HG02642 (cell line): ENCODE measurements around the gene PPP3CA.
"Not testable (repeated sequence)": the region's sequence is repeated elsewhere in the genome, so short reads cannot be mapped to it uniquely, and the experiment has no call there.

Experiments used
- ATAC-seq: cut with Tn5 transposase; IDR thresholded peaks from one replicate; pipeline ENCODE4 v1.9.1; 2021; ENCODE audit warnings: mild to moderate bottlenecking; ENCODE audit not compliant: unreplicated experiment, poor library complexity

Gene PPP3CA

DNA sequence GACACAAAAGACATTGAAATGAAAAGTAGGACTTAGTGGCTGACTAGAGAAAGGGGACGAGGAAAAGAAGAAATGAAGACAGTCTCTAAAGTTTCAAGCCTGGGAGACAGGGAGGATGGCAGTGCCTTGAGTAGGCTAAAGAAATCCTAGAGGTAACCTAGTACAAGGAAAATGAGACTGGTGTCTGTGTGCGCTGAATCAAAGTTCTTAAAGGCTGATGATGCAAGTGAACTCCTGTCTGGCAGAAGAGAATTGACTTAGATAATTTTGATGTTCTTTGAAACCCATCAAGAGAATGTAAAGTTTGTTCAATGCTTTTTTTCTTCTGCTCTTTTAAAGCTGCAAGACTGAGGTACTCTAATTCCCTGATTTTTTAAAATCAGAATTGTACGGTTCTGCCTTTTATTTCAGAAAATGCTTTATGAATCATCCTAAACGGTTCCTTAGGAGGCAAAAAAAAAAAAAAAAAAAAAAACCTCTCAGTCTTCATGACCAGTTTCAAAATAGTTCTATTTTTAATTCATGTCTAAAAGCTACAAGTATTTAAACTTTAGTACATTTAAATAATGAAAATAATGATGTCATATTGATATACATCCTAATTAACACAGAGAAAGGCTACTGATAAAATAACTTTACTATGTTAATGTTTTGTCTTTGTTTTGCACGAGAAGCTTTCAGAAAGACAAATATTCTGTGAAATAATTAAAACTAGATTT lies 189.8 kb downstream of the PPP3CA start:
- ATAC-seq: no peak

- peak; percentile 43 for ATAC-seq
Observed at GRCh38 chr4:101156619-101157310, 190.6 kb downstream of the PPP3CA start.

DNA sequence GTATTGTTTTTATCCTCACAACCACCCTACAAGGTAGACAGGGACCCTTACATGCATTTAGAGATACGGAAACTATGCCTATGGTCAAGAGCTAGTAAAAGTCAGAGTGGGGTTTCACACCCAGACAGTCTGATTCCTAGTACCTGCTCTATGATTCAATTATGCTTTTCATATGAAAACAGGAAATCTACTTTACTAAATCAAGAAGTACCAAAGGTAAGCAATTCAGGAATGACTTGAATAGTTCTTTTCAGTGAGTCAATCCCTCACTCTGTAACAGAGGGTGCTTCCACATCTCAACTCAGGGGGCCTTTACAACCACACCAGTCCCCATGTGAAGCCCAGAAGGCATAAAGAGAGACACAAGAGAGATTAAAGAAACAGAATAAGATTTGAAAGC lies 191.4 kb downstream of the PPP3CA start:
- no peak for ATAC-seq

DNA sequence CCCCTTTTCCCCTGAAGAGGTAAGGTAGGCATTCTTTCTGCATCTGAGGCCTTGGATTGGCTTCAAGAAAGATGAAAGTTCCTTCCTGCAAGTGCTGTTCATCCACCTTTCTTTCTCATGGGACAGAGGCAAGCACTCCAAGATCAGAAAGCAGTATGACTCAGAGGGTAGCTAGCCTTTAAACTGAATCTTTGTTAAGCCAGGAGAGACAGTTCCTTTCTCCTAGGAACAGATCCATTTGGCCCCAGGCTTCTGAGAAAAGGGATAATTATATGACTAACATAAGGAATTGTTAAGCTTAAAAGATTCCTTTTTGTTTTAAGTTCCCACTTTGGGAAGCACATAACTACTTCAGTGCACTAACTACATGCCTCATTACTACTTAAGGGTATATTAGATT lies 192.0 kb downstream of the PPP3CA start:
- ATAC-seq: no peak

DNA sequence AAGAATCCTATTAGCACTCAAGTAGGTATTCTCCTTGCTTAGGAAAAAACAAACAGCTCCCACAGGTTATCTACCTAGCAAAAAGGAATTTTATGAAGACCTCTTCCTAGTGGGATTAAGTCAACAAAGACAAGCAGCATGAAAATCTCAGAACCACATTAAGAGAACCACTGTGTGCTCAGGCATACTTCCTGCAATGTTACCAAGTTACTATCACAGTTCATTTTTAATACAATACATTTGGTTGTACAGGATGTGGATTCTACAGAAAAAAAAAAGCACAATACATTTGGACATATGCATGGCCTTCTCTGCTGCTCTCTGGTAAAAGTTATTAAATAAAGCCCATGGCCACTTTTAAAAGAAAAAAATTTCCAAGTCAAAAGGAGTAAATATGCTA lies 193.7 kb downstream of the PPP3CA start:
- no peak for ATAC-seq

DNA sequence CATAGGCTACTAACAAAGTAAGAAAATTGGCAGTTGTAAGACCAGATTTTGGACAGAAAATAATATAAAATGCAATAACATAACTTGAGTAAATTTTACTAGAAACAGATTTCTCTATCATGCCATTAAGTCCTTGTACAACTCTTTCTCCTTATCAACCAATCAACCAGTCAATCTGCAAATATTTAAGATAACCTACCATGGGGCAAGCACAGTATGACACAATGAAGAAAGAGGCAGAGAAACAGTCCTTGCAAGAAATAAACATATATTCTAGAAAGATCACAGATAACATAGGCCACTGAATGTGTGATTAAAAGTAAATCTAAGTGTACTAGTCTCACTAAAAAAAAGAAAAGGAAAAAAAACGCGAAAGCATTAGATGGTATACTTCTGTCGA lies 194.8 kb downstream of the PPP3CA start:
- no peak for ATAC-seq

DNA sequence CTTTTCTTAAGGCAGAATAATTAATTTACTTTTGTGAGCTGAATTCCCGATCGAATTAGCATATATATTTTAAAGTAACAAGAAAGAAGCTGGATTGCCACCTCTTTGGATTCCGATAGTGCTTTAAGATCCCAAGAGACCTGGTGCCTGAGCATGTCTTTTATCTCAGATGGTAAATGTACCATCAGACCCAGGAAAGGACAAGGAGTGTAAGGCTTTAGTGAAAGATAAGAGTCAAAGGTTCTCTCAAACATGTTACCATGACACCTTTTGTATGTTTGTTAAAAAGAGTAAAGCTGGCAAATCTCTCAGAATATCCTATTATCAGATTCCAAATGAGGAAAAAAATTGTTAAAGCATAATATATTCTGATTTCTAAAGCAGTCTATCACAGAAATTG lies 198.8 kb downstream of the PPP3CA start:
- ATAC-seq: no peak

- no peak for ATAC-seq
Observed at GRCh38 chr4:101147283-101147682, 200.0 kb downstream of the PPP3CA start.

DNA sequence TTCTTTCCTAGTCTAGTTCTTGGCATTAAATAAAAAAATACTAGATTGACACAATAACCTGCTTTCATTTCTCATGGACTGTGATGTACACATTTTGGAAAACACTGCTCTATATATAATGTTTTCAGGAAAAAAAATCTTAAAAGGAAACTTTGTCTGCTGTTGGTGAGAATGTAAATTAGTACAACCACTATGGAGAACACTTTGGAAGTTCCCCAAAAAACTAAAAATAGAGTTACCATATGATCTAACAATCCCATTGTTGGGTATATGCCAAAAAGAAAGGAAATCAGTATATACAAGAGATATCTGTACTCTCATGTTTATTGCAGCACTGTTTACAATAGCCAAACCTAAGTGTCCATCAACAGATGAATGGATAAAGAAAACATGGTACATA lies 202.3 kb downstream of the PPP3CA start:
- ATAC-seq: no peak

DNA sequence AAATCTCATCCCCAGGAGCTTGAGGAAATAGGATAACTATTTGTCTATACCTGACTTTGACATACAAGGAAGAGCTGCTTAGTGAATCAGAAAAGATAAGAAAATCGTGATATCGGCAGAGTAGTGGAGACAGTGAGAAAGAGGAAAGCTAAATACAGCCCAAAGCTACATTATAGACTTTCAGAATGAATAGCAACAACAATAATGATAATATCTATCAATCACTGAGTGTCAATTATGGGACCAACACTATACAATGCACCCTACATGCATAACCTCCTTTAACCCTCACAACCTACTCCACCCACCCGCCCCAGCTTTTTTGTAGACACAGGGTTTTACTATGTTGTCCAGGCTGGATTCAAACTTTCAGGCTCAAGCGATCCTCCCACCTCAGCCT lies 205.1 kb downstream of the PPP3CA start:
- no peak for ATAC-seq

DNA sequence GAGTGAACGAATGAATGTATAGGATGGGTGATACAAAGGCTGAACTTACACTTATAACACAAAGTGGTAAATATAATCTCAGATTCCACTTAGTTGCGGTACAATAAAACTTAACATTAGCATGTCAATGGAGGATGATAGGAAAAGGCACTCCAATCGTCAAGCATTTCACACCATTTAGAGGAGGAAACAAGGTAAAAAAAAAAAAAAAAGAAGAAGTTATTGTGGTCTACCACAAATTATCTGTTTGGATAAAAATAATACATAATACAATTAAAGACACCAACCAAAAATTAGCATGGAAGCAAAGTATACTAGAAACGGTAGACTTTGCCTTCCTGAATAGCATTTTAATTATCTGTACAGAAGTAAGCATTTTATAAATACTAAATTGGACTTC lies 205.5 kb downstream of the PPP3CA start:
- ATAC-seq: no peak

DNA sequence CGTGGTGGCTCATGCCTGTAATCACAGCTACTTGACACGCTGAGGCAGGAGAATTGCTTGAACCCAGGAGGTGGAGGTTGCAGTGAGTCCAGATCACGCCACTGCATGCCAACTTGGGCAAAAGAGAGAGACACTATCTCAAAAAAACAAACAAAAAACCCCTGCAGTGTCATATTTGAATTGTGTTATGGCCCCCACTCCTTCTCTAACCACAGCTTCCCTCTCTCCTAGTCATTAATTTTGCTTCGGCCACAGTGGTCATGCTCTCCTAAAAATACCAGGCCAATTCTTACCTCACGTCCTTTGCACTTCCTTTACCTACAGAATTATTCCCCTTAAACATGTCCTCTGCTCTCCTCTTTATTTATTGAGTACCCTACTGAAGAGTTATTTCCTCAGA lies 206.1 kb downstream of the PPP3CA start:
- ATAC-seq: peak; percentile 50

GRCh38 chr4:101140228-101140627 lies 207.1 kb downstream of the PPP3CA start:
- no peak for ATAC-seq

DNA sequence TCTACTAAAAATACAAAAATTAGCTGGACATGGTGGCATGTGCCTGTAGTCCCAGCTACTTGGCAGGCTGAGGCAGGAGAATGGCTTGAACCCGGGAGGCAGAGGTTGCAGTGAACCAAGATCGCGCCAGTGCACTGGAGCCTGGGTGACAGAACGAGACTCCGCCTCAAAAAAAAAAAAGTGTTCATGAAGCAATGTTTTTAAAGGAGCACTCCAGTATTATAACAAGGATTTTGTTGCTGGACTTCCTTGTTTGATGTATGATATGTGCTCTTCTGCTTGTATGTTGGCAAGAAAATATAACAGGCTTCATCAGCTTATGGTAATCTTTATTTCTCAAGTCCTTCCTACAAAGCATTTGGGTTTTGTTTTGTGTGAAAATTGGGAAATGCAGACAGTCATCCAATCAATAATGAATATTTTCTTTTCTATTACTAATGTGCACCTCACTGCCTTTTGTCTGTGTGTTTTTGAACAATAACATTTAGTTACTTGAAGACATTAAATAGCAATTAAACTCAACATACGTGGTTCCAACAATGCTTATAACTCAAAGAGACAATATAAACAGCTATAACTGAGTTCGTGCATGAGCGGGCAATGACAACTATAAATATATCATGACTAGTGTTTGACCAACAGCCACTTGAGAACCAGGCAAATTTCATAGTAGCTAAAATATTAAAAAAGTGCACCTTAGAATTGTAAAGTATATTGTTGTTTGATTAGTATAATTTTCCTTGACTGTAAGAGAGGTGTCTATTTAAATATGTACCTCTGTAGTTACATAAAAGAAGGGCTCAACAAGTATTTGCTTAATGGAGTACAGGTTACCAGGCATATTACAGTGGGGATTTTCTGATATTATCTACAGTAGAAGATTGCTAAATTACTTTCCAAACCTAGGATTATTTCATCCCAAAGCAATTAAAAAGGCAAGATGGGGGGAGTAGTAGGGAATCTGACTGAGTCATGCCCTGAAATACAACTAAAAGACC lies 210.7 kb downstream of the PPP3CA start:
- no peak for ATAC-seq

DNA sequence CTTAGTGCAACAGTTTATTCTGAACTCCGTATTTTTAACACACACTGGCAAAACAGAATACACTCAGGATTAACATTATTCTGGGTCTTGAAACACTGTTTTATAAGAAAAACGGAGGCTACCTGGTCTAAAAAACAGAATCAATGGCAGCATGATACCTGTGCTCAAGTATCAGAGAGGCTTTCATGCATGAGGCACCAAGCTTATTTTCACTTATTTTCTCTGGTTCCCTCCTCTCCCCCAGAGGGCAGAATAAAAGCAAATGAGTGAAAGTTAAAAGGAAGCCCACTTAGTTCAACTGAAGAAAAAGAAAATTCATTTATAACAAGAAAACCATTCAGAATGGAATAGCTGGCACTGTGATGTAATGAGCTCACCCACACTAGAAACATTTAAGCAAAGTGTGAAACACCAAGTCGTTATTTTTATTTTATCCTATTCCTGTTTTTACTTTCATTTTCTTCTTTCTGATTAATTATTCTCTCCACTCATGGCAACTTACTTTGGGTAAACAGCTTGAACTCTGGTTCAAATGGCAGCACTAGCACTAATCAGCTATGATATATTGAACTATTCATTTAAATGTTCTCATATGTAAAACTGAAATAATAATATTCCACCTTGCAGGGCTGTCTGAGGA lies 211.8 kb downstream of the PPP3CA start:
- ATAC-seq: peak; percentile 67

- not testable (repeated sequence) for ATAC-seq
Observed at GRCh38 chr4:101131058-101131457, 216.3 kb downstream of the PPP3CA start.

DNA sequence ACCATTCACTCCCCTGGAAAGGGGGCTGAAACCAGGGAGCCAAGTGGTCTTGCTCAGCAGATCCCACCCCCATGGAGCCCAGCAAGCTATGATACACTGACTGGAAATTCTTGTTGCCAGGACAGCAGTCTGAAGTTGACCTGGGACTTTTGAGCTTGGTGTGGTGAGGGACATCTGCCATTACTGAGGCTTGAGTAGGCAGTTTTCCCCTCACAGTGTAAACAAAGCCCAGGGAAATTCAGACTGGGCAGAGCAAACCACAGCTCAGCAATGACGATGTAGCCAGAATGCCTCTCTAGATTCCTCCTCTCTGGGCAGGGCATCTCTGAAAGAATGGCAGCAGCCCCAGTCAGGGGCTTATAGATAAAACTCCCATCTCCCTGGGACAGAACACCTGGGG lies 218.4 kb downstream of the PPP3CA start:
- ATAC-seq: not testable (repeated sequence)

GRCh38 chr4:101128473-101128872 lies 218.9 kb downstream of the PPP3CA start:
- no peak for ATAC-seq

GRCh38 chr4:101127176-101127790 lies 220.0 kb downstream of the PPP3CA start:
- no peak for ATAC-seq

- no peak for ATAC-seq
Observed at GRCh38 chr4:101126059-101126458, 221.3 kb downstream of the PPP3CA start.
